ENCODE measurements around the gene GON7.
"Not testable (repeated sequence)": the region's sequence is repeated elsewhere in the genome, so short reads cannot be mapped to it uniquely, and the experiment has no call there.

Gene GON7

GRCh38 chr14:93206793-93207467 lies at the start of gene GON7, which contains the start of gene UBR7:
GON7 (minus strand) TSS chr14:93207065; CDS start chr14:93207037, 28 bp downstream.
UBR7 (plus strand) TSS chr14:93207256; CDS start chr14:93207292, 36 bp downstream.
- peak; percentile 85 for DNase-seq

GRCh38 chr14:93249128-93249831 lies 42.4 kb upstream of the GON7 start:
- no peak for DNase-seq

- no peak for DNase-seq
Measured at GRCh38 chr14:93246534-93246933, 39.7 kb upstream of the GON7 start.

- DNase-seq: no peak
Measured at GRCh38 chr14:93245764-93246420, 39.0 kb upstream of the GON7 start.

- no peak for DNase-seq
Measured at GRCh38 chr14:93240678-93241000, 33.8 kb upstream of the GON7 start.

- no peak for DNase-seq
Measured at GRCh38 chr14:93239869-93240677, 33.2 kb upstream of the GON7 start.

- no peak for DNase-seq
Measured at GRCh38 chr14:93234798-93235197, 27.9 kb upstream of the GON7 start.

- not testable (repeated sequence) for DNase-seq
Measured at GRCh38 chr14:93233078-93233477, 26.2 kb upstream of the GON7 start.

- DNase-seq: no peak
Measured at GRCh38 chr14:93232159-93232558, 25.3 kb upstream of the GON7 start.

- no peak for DNase-seq
Measured at GRCh38 chr14:93231129-93231979, 24.5 kb upstream of the GON7 start.

- DNase-seq: no peak
Measured at GRCh38 chr14:93230539-93230938, 23.7 kb upstream of the GON7 start.

GRCh38 chr14:93228550-93228949 lies 21.7 kb upstream of the GON7 start:
- DNase-seq: no peak

GRCh38 chr14:93223565-93223964 lies 16.7 kb upstream of the GON7 start:
- DNase-seq: no peak

- DNase-seq: no peak
Measured at GRCh38 chr14:93220509-93220908, 13.6 kb upstream of the GON7 start.

- DNase-seq: peak; percentile 33
Measured at GRCh38 chr14:93219103-93219726, 12.3 kb upstream of the GON7 start.

GRCh38 chr14:93214598-93214997 lies 7.7 kb upstream of the GON7 start:
- no peak for DNase-seq

GRCh38 chr14:93212432-93212831 lies 5.6 kb upstream of the GON7 start:
- no peak for DNase-seq

GRCh38 chr14:93207468-93208308 lies 823 bp upstream of the GON7 start:
- no peak for DNase-seq

GRCh38 chr14:93201155-93201704 lies 5.6 kb downstream of the GON7 start:
- no peak for DNase-seq

GRCh38 chr14:93200553-93200952 lies 6.3 kb downstream of the GON7 start:
- no peak for DNase-seq
